ENCODE results near the gene DENND1A. TPM values are rescaled to one million over a fixed set of nuclear protein-coding genes. Genes with fewer than 3 reads are reported as not detected.

Gene DENND1A
- total RNA-seq, 1 experiment from 2014 or later = 29.7 TPM

DNA sequence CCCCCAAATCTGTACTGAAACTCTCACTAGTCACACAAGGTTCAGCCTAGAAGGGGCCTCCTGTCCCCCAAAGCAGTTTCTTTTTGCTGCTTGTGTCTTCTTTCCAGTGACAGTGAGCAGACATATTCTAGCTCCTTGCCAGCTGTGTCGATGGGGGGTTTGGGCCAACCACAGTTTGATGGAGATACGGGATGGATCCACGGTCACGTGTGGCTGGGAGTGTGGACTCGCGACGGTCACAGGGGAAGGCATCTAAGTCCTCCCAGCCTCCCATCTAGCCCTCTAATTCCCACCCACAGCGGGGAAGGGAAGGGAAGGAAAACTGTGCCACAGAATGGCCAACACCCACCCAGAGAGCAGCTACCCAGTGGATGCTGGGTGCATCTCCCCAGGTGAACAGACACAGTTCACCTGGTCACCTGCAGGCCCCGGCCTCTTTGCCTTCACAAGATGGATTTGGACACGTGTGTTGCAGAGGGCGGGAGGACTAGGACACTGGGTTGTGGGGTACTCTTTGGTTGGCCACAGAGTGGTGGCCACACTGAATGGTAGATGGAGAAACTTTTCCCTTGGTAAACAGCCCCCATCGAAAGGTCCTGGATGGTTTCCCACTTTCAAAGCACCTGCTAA, 519.5 kb downstream of the DENND1A start:
- TF ChIP-seq, protein P1, sequence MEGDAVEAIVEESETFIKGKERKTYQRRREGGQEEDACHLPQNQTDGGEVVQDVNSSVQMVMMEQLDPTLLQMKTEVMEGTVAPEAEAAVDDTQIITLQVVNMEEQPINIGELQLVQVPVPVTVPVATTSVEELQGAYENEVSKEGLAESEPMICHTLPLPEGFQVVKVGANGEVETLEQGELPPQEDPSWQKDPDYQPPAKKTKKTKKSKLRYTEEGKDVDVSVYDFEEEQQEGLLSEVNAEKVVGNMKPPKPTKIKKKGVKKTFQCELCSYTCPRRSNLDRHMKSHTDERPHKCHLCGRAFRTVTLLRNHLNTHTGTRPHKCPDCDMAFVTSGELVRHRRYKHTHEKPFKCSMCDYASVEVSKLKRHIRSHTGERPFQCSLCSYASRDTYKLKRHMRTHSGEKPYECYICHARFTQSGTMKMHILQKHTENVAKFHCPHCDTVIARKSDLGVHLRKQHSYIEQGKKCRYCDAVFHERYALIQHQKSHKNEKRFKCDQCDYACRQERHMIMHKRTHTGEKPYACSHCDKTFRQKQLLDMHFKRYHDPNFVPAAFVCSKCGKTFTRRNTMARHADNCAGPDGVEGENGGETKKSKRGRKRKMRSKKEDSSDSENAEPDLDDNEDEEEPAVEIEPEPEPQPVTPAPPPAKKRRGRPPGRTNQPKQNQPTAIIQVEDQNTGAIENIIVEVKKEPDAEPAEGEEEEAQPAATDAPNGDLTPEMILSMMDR (conservative IDR thresholded peaks at IDR 0.05; ENCODE audit: low read depth, low read length) = no peak
- TF ChIP-seq EZH2 (IDR thresholded peaks at IDR 0.05; ENCODE audit: low read length, unreplicated experiment) (no peak), EZH2phosphoT487 (IDR thresholded peaks at IDR 0.05; ENCODE audit: borderline replicate concordance, low read length) (no peak)

DNA sequence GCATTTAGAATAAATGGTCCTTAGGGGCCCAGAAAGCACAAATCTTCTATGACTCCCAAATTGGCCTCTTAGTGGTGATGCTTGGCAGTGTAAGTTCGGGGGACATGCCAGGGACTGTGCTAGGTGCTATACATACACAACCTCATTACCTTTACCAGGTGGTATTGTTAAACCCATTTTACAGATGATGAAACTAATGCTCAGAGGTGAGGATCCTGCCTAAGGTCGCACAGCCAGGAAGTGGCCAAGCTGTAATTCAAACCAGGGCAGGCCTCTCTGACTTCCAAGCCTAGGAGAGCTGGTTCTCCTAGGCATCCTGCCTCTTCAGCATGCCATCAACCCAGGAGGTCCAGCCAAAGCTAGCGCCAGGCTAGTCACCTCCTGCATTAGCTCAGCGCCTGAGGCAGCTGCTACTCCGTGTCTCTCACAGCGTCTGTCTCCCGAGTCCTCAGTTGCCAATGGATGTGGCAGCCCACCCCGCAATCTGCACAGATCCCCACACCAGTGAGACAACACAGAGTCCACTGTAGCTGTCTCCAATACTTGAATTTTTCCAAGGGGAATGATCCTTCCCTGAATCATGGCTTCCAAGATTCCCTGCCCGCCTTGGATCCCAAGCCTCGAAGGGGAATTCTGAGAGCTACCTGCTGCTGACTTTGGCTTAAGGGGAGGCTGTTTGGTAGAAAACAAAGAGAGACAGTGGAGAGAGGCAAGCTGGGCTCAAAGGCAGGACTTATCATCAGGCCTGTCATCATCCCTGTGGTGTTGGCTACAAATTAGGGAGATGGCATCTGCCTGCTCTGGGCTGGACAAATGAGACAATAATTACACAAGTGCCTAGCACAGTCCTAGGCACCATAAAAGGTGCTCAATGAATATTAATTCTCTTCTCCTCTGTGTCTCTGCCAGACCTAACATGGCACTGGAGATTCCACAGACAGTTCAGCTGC, 521.3 kb downstream of the DENND1A start:
- Histone ChIP-seq H3K27ac (ENCODE audit: low read length) (no peak overlapping the region), H3K36me3 (ENCODE audit: low read depth, low read length) (no peaks in the 10 kb centered on the region), H3K9ac (ENCODE audit: low read length) (no peak overlapping the region), H4K20me1 (ENCODE audit: low read length) (no peaks in the 10 kb centered on the region), H3K4me1 (ENCODE audit: insufficient read depth, low read length) (no peaks in the 10 kb centered on the region), H3K79me2 (ENCODE audit: low read length) (no peaks in the 10 kb centered on the region), H3K27me3 (ENCODE audit: low read length) (no peaks in the 10 kb centered on the region), H3K4me3 (ENCODE audit: low read length) (no peak overlapping the region), H2AFZ (ENCODE audit: low read length) (no peak overlapping the region), H3K4me2 (ENCODE audit: low read length) (no peak overlapping the region), H3F3A (ENCODE audit: low read length, unreplicated experiment) (no peaks in the 10 kb centered on the region), H3K9me2 (replicated peaks; ENCODE audit: low read length) (no peaks in the 10 kb centered on the region), H3K9me3 (ENCODE audit: low read length) (no peaks in the 10 kb centered on the region)
- TF ChIP-seq, protein P1 (conservative IDR thresholded peaks at IDR 0.05; ENCODE audit: low read depth, low read length) = no peak
- TF ChIP-seq EZH2phosphoT487 (IDR thresholded peaks at IDR 0.05; ENCODE audit: borderline replicate concordance, low read length) (no peak), EZH2 (IDR thresholded peaks at IDR 0.05; ENCODE audit: low read length, unreplicated experiment) (no peak)
- intact Hi-C loops (cut with micrococcal nuclease) = no loop called here
- DNase-seq = no peak
- no TSS peak for BruUV-seq (replicated peaks)
- no peak for ATAC-seq
- CTCF ChIA-PET = no interaction called here
- POLR2A ChIA-PET (ENCODE audit: unreplicated experiment) = no interaction called here

More for the DNA sequence above, 519.5 kb downstream of the DENND1A start:
- no peaks in the 10 kb centered on the region for H4K20me1 ChIP-seq (ENCODE audit: low read length)
- no peaks in the 10 kb centered on the region for H3F3A ChIP-seq (ENCODE audit: low read length, unreplicated experiment)
- H3K27me3 ChIP-seq (ENCODE audit: low read length) = no peaks in the 10 kb centered on the region
- no peak overlapping the region for H3K4me3 ChIP-seq (ENCODE audit: low read length)
- intact Hi-C loops (cut with micrococcal nuclease) = no loop called here
- POLR2A ChIA-PET (ENCODE audit: unreplicated experiment) = no interaction called here
- no peak for DNase-seq
- H3K36me3 ChIP-seq (ENCODE audit: low read depth, low read length) = no peaks in the 10 kb centered on the region
- CTCF ChIA-PET = no interaction called here
- no peaks in the 10 kb centered on the region for H3K79me2 ChIP-seq (ENCODE audit: low read length)
- H3K9ac ChIP-seq (ENCODE audit: low read length) = no peak overlapping the region
- no peak overlapping the region for H2AFZ ChIP-seq (ENCODE audit: low read length)
- no peak for ATAC-seq
- H3K4me1 ChIP-seq (ENCODE audit: insufficient read depth, low read length) = no peaks in the 10 kb centered on the region
- BruUV-seq (replicated peaks) = no TSS peak
- no peaks in the 10 kb centered on the region for H3K9me3 ChIP-seq (ENCODE audit: low read length)
- H3K27ac ChIP-seq (ENCODE audit: low read length) = no peak overlapping the region
- H3K9me2 ChIP-seq (replicated peaks; ENCODE audit: low read length) = no peaks in the 10 kb centered on the region
- H3K4me2 ChIP-seq (ENCODE audit: low read length) = no peak overlapping the region

All from PC-3 (cell line).